ENCODE data around the gene NKD2. TPM values are rescaled to one million over a fixed set of nuclear protein-coding genes. Genes with fewer than 3 reads are reported as not detected.
A peak's percentile ranks its signal among the peaks of the same experiment; 100 is the strongest.

Gene NKD2
- total RNA-seq, 1 donor from 2014 or later = 0.41 TPM

- Histone ChIP-seq H2AFZ (ENCODE audit: low read depth, low read length) (no peak overlapping the region), H3K4me2 (ENCODE audit: low read length) (no peak overlapping the region), H3K9me3 (ENCODE audit: insufficient read depth, low read depth, low read length) (no peaks in the 10 kb centered on the region), H3K27ac (ENCODE audit: low read depth, low read length) (no peak overlapping the region), H4K20me1 (ENCODE audit: insufficient read depth, low read length) (no peaks in the 10 kb centered on the region), H3K4me1 (ENCODE audit: insufficient read depth, low read length) (no peaks in the 10 kb centered on the region), H3K27me3 (ENCODE audit: insufficient read depth, low read length) (no peaks in the 10 kb centered on the region), H3K9ac (ENCODE audit: low read length) (no peak overlapping the region), H3K79me2 (ENCODE audit: insufficient read depth, low read length) (no peaks in the 10 kb centered on the region), H3K4me3 (ENCODE audit: insufficient read depth, low read depth, low read length) (no peak overlapping the region), H3K36me3 (ENCODE audit: insufficient read depth, low read length) (no peaks in the 10 kb centered on the region)
- Mint-ChIP-seq H3K27ac (ENCODE audit: unreplicated experiment) (peak overlapping the region; percentile 53), H3K4me3 (ENCODE audit: unreplicated experiment) (no peak overlapping the region), H3K36me3 (ENCODE audit: low read depth, unreplicated experiment) (peaks cover 4% of the 10 kb centered on the region), H3K27me3 (ENCODE audit: low read depth, unreplicated experiment) (peaks cover 3% of the 10 kb centered on the region), H3K9me3 (ENCODE audit: unreplicated experiment) (no peaks in the 10 kb centered on the region), H3K4me1 (ENCODE audit: low read depth, unreplicated experiment) (no peaks in the 10 kb centered on the region)
- FAIRE-seq = no peak
- TF ChIP-seq EZH2 (IDR thresholded peaks at IDR 0.05; ENCODE audit: insufficient read depth, low read length) (no peak), CTCF (IDR thresholded peaks at IDR 0.05; ENCODE audit: insufficient read depth, low read depth, low read length) (no peak)
- DNase-seq (ENCODE audit: low read depth) = no peak
Observed at GRCh38 chr5:1061916-1062315, 53.3 kb downstream of the NKD2 start.

GRCh38 chr5:1062761-1063568 lies 54.4 kb downstream of the NKD2 start:
- Histone ChIP-seq H3K36me3 (ENCODE audit: insufficient read depth, low read length) (no peaks in the 10 kb centered on the region), H3K4me2 (ENCODE audit: low read length) (no peak overlapping the region), H3K27ac (ENCODE audit: low read depth, low read length) (no peak overlapping the region), H3K27me3 (ENCODE audit: insufficient read depth, low read length) (no peaks in the 10 kb centered on the region), H3K4me3 (ENCODE audit: insufficient read depth, low read depth, low read length) (no peak overlapping the region), H3K9me3 (ENCODE audit: insufficient read depth, low read depth, low read length) (no peaks in the 10 kb centered on the region), H2AFZ (ENCODE audit: low read depth, low read length) (no peak overlapping the region), H3K4me1 (ENCODE audit: insufficient read depth, low read length) (no peaks in the 10 kb centered on the region), H3K79me2 (ENCODE audit: insufficient read depth, low read length) (no peaks in the 10 kb centered on the region), H3K9ac (ENCODE audit: low read length) (no peak overlapping the region), H4K20me1 (ENCODE audit: insufficient read depth, low read length) (no peaks in the 10 kb centered on the region)
- H3K4me3 Mint-ChIP-seq (ENCODE audit: unreplicated experiment) = no peak overlapping the region
- H3K9me3 Mint-ChIP-seq (ENCODE audit: unreplicated experiment) = no peaks in the 10 kb centered on the region
- no peak for DNase-seq (ENCODE audit: low read depth)
- FAIRE-seq = no peak
- no peaks in the 10 kb centered on the region for H3K4me1 Mint-ChIP-seq (ENCODE audit: low read depth, unreplicated experiment)
- TF ChIP-seq CTCF (IDR thresholded peaks at IDR 0.05; ENCODE audit: insufficient read depth, low read depth, low read length) = no peak
- no peak for TF ChIP-seq EZH2 (IDR thresholded peaks at IDR 0.05; ENCODE audit: insufficient read depth, low read length)
- H3K27ac Mint-ChIP-seq (ENCODE audit: unreplicated experiment) = no peak overlapping the region
- peaks cover 7% of the 10 kb centered on the region for H3K36me3 Mint-ChIP-seq (ENCODE audit: low read depth, unreplicated experiment)
- peaks cover 4% of the 10 kb centered on the region for H3K27me3 Mint-ChIP-seq (ENCODE audit: low read depth, unreplicated experiment)

Measured in astrocyte (in vitro differentiated cells and primary cell).